Gastrocnemius medialis (tissue), 4 donors: Measurements from ENCODE around the gene NDUFB7. TPM values are rescaled to one million over a fixed set of nuclear protein-coding genes. Genes with fewer than 3 reads are reported as not detected.
"Not testable (repeated sequence)": the region's sequence is repeated elsewhere in the genome, so short reads cannot be mapped to it uniquely, and the experiment has no call there.

Experiments
- ATAC-seq, 2 donors: fragments of 150-250 bp; one replicate each; pipeline ENCODE4 v1.9.1; 2016
- DNase-seq, 2 donors: peaks; one replicate each; pipeline ENCODE4 v3.0.0-alpha.2; 2019
- H3K27ac ChIP-seq, 4 donors: fragments of 200-600 bp; sonication (generic); 1 replicate in 1 of 4; 2 replicates in 3 of 4; pipeline ENCODE4 v1.5.1; 2016 to 2018; ENCODE audit warnings: mild to moderate bottlenecking in 2 of 4, moderate library complexity in 1 of 4
- H3K27me3 ChIP-seq, 3 donors: fragments of 200-600 bp; sonication (generic) in 2 of 3; 1 replicate in 1 of 3; 2 replicates in 2 of 3; pipeline versions ENCODE4 v1.5.1 to v1.6.0; 2016 to 2019; ENCODE audit warnings: mild to moderate bottlenecking in 1 of 3, moderate library complexity in 1 of 3
- H3K36me3 ChIP-seq, 2 donors: fragments of 200-600 bp; sonication (generic) in 1 of 2; one replicate each; pipeline ENCODE4 v1.5.1; 2017 to 2018
- H3K4me1 ChIP-seq, 2 donors: fragments of 200-600 bp; sonication (generic) in 1 of 2; one replicate each; pipeline ENCODE4 v1.5.1; 2016 to 2017; ENCODE audit warnings: mild to moderate bottlenecking in 2 of 2
- H3K4me3 ChIP-seq, 4 donors: fragments of 200-600 bp; sonication (generic) in 3 of 4; 1 replicate in 1 of 4; 2 replicates in 3 of 4; pipeline ENCODE4 v1.5.1; 2016 to 2019; ENCODE audit warnings: mild to moderate bottlenecking in 2 of 4
- H3K9me3 ChIP-seq, 3 donors: fragments of 200-600 bp; sonication (generic) in 2 of 3; 1 replicate in 1 of 3; 2 replicates in 2 of 3; pipeline ENCODE4 v1.5.1; 2016 to 2019
- POLR2A ChIP-seq, 2 donors: fragments of 450-650 bp; IDR thresholded peaks; one replicate each; pipeline ENCODE4 v1.6.1; 2017; ENCODE audit warnings: antibody characterized with exemption in 2 of 2, mild to moderate bottlenecking in 2 of 2, moderate library complexity in 2 of 2
- in situ Hi-C, 4 donors: fragments of 200-750 bp; cut with MboI; loops; one replicate each; pipeline versions ENCODE4 v1.15.0 to v1.8.0; 2017; ENCODE audit warnings: low sequenced_read_pairs in 4 of 4
- intact Hi-C: fragments of 100-400 bp; cut with DNase I; formaldehyde crosslinking; loops from one replicate; pipeline ENCODE4 v1.15.1; 2023; ENCODE audit warnings: low total_unique reads
- total RNA-seq, 4 donors: library from RNA; depleted of rRNA; stranded (reverse); fragments of >200 nt; gene quantifications; one replicate each; pipeline versions ENCODE4 v1.1.0 to v1.2.3, GENCODE V29; 2016
- TF ChIP-seq, protein P1 (sequence below), 5 experiments: fragments of 450-650 bp in 3 of 5; fragments of 200-600 bp in 2 of 5; sonication (generic) in 2 of 5; IDR thresholded peaks in 4 of 5; conservative IDR thresholded peaks in 1 of 5; 1 replicate in 4 of 5; 2 replicates in 1 of 5; pipeline ENCODE4 v1.5.1; 2016 to 2019; ENCODE audit warnings: antibody characterized with exemption in 5 of 5, mild to moderate bottlenecking in 3 of 5, moderate library complexity in 3 of 5

The NDUFB7 gene
- total RNA-seq, 4 donors from 2014 or later: 344 to 756 (median 532) TPM

DNA sequence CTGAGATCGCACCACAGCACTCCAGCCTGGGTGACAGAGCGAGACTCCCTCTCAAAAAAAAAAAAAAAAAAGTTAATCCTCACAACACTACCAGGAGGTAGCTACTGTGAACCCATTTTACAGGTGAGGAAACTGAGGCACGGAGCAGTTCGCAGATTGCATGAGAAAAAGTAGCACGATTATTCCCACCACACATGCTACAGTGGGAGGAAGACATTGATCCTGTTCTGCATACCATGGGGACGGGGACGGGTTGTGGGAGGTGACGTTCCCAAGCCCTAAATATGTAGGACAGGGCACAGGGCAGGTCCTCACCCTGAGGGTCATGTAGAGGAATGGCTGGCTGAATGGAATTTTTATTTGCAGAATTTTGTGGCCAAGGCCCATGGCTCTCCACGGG is 34.8 kb upstream of the NDUFB7 start:
- no peak overlapping the region for H3K27ac ChIP-seq
- no peaks in the 10 kb centered on the region for H3K9me3 ChIP-seq
- in situ Hi-C loops: no loop called here
- H3K36me3 ChIP-seq: no peaks in the 10 kb centered on the region
- H3K4me1 ChIP-seq: no peaks in the 10 kb centered on the region
- ATAC-seq (no peak), DNase-seq (no peak)
- H3K27me3 ChIP-seq: no peaks in the 10 kb centered on the region
- H3K4me3 ChIP-seq: no peak overlapping the region
- TF ChIP-seq, protein P1, sequence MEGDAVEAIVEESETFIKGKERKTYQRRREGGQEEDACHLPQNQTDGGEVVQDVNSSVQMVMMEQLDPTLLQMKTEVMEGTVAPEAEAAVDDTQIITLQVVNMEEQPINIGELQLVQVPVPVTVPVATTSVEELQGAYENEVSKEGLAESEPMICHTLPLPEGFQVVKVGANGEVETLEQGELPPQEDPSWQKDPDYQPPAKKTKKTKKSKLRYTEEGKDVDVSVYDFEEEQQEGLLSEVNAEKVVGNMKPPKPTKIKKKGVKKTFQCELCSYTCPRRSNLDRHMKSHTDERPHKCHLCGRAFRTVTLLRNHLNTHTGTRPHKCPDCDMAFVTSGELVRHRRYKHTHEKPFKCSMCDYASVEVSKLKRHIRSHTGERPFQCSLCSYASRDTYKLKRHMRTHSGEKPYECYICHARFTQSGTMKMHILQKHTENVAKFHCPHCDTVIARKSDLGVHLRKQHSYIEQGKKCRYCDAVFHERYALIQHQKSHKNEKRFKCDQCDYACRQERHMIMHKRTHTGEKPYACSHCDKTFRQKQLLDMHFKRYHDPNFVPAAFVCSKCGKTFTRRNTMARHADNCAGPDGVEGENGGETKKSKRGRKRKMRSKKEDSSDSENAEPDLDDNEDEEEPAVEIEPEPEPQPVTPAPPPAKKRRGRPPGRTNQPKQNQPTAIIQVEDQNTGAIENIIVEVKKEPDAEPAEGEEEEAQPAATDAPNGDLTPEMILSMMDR (IDR thresholded peaks at IDR 0.05 in 4 of 5, conservative IDR thresholded peaks at IDR 0.05 in 1 of 5): no peak
- TF ChIP-seq POLR2A (IDR thresholded peaks at IDR 0.05): no peak
- intact Hi-C loops: no loop called here

DNA sequence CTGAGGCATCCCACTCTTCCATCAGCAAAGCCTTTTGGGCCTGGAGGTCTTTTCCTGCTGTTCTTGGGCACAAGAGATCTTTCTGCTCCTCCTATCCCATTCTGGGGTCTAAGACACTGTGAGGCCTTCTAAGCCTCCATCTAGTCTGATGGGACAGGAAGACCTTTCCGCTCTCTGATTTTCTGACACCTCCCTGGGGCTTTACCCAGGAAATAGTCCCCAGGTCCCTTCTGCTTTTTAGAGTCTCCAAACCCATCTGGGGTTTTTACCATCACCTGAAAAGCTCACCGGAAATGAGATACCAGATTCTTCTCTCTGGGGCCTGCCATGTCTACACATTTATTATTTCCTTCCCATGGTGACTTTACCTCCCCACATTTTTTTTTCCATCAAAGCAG is 32.1 kb upstream of the NDUFB7 start:
- in situ Hi-C loops: no loop called here
- Histone ChIP-seq H3K27me3 (no peaks in the 10 kb centered on the region), H3K9me3 (no peaks in the 10 kb centered on the region), H3K27ac (no peak overlapping the region), H3K4me1 (no peaks in the 10 kb centered on the region), H3K4me3 (no peak overlapping the region), H3K36me3 (no peaks in the 10 kb centered on the region)
- intact Hi-C loops: no loop called here
- ATAC-seq: no peak
- TF ChIP-seq, protein P1 (IDR thresholded peaks at IDR 0.05 in 4 of 5, conservative IDR thresholded peaks at IDR 0.05 in 1 of 5): no peak
- TF ChIP-seq POLR2A (IDR thresholded peaks at IDR 0.05): no peak
- no peak for DNase-seq

DNA sequence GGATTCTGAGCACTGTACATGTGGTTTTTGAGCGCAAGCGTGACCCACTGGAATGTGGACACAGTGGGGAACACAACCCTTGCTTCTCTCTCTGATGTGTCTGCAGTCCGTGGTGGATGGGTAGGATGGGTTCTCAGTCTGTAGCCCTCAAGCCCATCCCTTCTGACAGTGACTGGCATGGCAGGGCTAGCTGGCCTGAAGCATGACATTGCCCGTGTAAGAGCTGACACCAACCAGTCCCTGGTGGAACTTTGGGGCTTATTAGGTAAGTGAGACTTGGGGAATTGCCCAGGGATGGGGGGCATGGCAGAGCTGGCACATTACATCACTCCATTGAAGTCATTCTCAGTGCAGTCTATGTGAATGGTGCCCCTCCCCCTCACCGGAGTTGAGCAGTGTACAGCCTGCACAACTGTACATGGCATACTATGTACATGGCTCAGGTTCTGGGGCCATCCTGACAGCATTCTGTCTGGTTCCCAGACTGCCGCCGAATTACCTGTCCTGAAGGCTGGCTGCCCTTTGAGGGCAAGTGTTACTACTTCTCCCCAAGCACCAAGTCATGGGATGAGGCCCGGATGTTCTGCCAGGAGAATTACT is 27.8 kb upstream of the NDUFB7 start:
- Histone ChIP-seq H3K4me3 (no peak overlapping the region), H3K9me3 (no peaks in the 10 kb centered on the region), H3K36me3 (no peaks in the 10 kb centered on the region), H3K4me1 (no peaks in the 10 kb centered on the region), H3K27me3 (no peaks in the 10 kb centered on the region), H3K27ac (no peak overlapping the region)
- in situ Hi-C loops: no loop called here
- no peak for DNase-seq
- TF ChIP-seq POLR2A (IDR thresholded peaks at IDR 0.05): no peak
- TF ChIP-seq, protein P1 (IDR thresholded peaks at IDR 0.05 in 4 of 5, conservative IDR thresholded peaks at IDR 0.05 in 1 of 5): no peak
- no peak for ATAC-seq
- intact Hi-C loops: no loop called here

DNA sequence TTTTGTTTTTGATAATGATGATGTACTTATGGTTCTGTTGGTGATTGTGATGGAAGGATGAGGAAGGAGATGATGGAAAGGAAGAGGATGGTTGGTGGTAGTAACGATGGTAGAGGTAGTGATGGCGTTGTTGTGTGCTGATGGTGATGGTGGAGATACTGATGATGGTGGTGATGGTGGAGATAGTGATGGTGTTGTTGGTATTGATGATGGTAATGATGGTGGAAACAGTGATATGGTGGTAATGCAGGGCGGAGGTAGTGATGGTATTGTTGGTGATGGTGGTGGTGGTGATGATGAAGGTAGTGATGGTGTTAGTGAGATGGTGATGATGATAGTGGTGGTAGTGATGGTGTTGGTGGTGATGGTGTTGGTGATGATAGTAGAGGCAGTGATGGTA is 23.7 kb upstream of the NDUFB7 start:
- no peaks in the 10 kb centered on the region for H3K36me3 ChIP-seq
- no peak for ATAC-seq
- H3K9me3 ChIP-seq: no peaks in the 10 kb centered on the region
- TF ChIP-seq POLR2A (IDR thresholded peaks at IDR 0.05): no peak
- TF ChIP-seq, protein P1 (IDR thresholded peaks at IDR 0.05 in 4 of 5, conservative IDR thresholded peaks at IDR 0.05 in 1 of 5): no peak
- DNase-seq: no peak
- intact Hi-C loops (no loop called here), in situ Hi-C loops (no loop called here)
- H3K4me3 ChIP-seq: no peak overlapping the region
- H3K27me3 ChIP-seq: peaks cover 0 to 3% (median 0%) of the 10 kb centered on the region in 3 donors
- H3K4me1 ChIP-seq: no peaks in the 10 kb centered on the region
- H3K27ac ChIP-seq: no peak overlapping the region

DNA sequence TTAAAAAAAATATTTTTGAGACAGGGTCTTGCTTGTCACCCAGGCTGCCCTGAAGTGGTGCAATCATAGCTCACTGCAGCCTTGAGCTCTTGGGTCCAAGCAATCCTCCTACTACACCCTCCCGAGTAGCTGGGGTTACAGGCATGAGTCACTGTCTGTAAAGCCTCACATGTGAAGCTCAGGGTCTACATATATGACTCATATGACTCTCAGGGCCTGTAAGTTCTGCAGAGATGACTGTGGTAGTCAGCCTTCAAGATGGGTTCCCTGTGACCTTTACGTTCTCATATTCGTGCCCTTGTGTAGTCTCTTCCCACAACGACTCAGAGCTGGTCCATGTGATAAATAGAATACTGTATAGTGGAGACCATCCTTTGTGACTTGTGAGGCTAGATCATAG is 17.6 kb upstream of the NDUFB7 start:
- intact Hi-C loops: not testable (repeated sequence)

DNA sequence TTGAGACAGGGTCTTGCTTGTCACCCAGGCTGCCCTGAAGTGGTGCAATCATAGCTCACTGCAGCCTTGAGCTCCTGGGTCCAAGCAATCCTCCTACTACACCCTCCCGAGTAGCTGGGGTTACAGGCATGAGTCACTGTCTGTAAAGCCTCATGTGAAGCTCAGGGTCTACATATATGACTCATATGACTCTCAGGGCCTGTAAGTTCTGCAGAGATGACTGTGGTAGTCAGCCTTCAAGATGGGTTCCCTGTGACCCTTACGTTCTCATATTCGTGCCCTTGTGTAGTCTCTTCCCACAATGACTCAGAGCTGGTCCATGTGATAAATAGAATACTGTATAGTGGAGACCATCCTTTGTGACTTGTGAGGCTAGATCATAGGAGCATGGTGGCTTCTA is 13.3 kb upstream of the NDUFB7 start:
- intact Hi-C loops, in situ Hi-C loops, H3K27ac ChIP-seq: not testable (repeated sequence)

More for the DNA sequence above, 17.6 kb upstream of the NDUFB7 start:
- DNase-seq, ATAC-seq, H3K27me3 ChIP-seq, H3K9me3 ChIP-seq, H3K4me1 ChIP-seq, H3K36me3 ChIP-seq, H3K27ac ChIP-seq, in situ Hi-C loops, H3K4me3 ChIP-seq: not testable (repeated sequence)

DNA sequence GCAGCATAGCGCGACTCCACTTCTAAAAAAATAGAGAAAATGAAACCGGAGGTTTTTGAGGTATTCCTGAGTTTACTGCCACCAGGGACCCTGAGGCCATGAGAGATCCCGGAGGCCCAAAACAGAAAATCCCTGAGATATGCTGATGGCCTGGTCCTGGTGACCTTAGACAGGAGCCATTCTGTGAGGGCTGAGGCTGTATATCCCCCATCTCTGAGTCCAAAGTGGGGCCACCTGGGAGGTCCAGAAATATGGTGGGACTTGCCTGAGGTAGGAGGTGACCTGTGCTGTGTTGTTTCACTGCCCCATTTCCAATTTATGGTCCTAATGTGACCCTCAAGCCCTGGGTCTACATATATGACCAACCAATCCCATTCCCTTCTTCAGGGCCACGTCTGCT is 12.5 kb upstream of the NDUFB7 start:
- H3K36me3 ChIP-seq, DNase-seq, H3K27me3 ChIP-seq, H3K27ac ChIP-seq, in situ Hi-C loops, ATAC-seq, H3K4me1 ChIP-seq, H3K9me3 ChIP-seq, intact Hi-C loops, H3K4me3 ChIP-seq: not testable (repeated sequence)

More for the DNA sequence above, 13.3 kb upstream of the NDUFB7 start:
- not testable (repeated sequence) for H3K4me1 ChIP-seq, H3K36me3 ChIP-seq, DNase-seq, ATAC-seq, H3K27me3 ChIP-seq, H3K4me3 ChIP-seq, H3K9me3 ChIP-seq
